Panc1 (cell line): ENCODE results near the gene RASL11B. TPM values are rescaled to one million over a fixed set of nuclear protein-coding genes. Genes with fewer than 3 reads are reported as not detected.

ENCODE experiments used
- ATAC-seq: fragments of 200-7000 bp; cut with Tn5 transposase; 2 replicates; pipeline ENCODE4 v1.9.1; 2020; ENCODE audit warnings: mild to moderate bottlenecking, moderate library complexity
- BruUV-seq: library from RNA; stranded (reverse); fragments of 400-500 nt; replicated peaks from 2 replicates; lab custom pipeline; 2021; lab: Mats Ljungman, UMichigan
- CTCF ChIA-PET: fragments of 300-600 bp; sonication (Branson Sonifier 250); formaldehyde crosslinking; loops from one replicate; lab custom pipeline; 2022; ENCODE audit warnings: antibody characterized with exemption; lab: Charles Lee
- POLR2A ChIA-PET: fragments of 300-600 bp; sonication (Branson Sonifier 250); formaldehyde crosslinking; loops from one replicate; lab custom pipeline; 2022; ENCODE audit warnings: antibody characterized with exemption; lab: Charles Lee
- DNase-seq: peaks from one replicate; pipeline ENCODE4 v3.0.0-alpha.2; 2010; ENCODE audit warnings: low read depth, low spot score
- H3K27ac ChIP-seq: 2 replicates; pipeline ENCODE4 v1.5.1; 2011; ENCODE audit warnings: mild to moderate bottlenecking, low read length, inconsistent platforms
- H3K27me3 ChIP-seq: fragments of 200-500 bp; sonication (Bioruptor generic); 2 replicates; pipeline ENCODE4 v1.6.0; 2014; ENCODE audit warnings: low read length, inconsistent platforms; ENCODE audit not compliant: control insufficient read depth, insufficient read depth
- H3K36me3 ChIP-seq: fragments of 200-500 bp; sonication (Bioruptor generic); 2 replicates; pipeline ENCODE4 v1.5.1; 2014; ENCODE audit warnings: inconsistent platforms, mild to moderate bottlenecking, low read length, moderate library complexity; ENCODE audit not compliant: control insufficient read depth, insufficient read depth
- H3K4me1 ChIP-seq: 2 replicates; pipeline ENCODE4 v1.5.1; 2011; ENCODE audit warnings: inconsistent platforms, mild to moderate bottlenecking, low read length, moderate library complexity; ENCODE audit not compliant: control insufficient read depth, insufficient read depth
- H3K4me3 ChIP-seq, 2 experiments: 2 replicates each; pipeline ENCODE4 v1.5.1; 2011 to 2012; ENCODE audit warnings: low read depth in 2 of 2, low read length in 2 of 2, mild to moderate bottlenecking in 2 of 2, inconsistent platforms in 1 of 2, moderate library complexity in 1 of 2
- H3K9me3 ChIP-seq: fragments of 200-500 bp; sonication (Bioruptor generic); 2 replicates; pipeline ENCODE4 v1.5.1; 2014; ENCODE audit warnings: low read depth, mild to moderate bottlenecking, inconsistent platforms, low read length, moderate library complexity; ENCODE audit not compliant: control insufficient read depth, insufficient read depth
- POLR2AphosphoS5 ChIP-seq: IDR thresholded peaks from 2 replicates; pipeline ENCODE4 v1.6.1; 2012; ENCODE audit warnings: mild to moderate bottlenecking, low read depth, low read length, moderate library complexity
- SIN3A ChIP-seq: IDR thresholded peaks from 2 replicates; pipeline ENCODE4 v1.6.1; 2012; ENCODE audit warnings: low read depth, mild to moderate bottlenecking, low read length, moderate library complexity, borderline replicate concordance; ENCODE audit not compliant: insufficient read depth
- TCF7L2 ChIP-seq: IDR thresholded peaks from 2 replicates; pipeline ENCODE4 v1.6.1; 2011; ENCODE audit warnings: mild to moderate bottlenecking, low read depth, low read length, inconsistent platforms
- in situ Hi-C: cut with HindIII; loops from 2 replicates; pipeline ENCODE4 v1.10.0; 2016; ENCODE audit warnings: low sequenced_read_pairs, low pct_unique_long_range_greater_than_20kb
- intact Hi-C: fragments of 100-400 bp; cut with micrococcal nuclease; formaldehyde crosslinking; loops from one replicate; pipeline ENCODE4 v1.10.0; 2022; ENCODE audit not compliant: unreplicated experiment
- total RNA-seq: library from RNA; stranded (reverse); gene quantifications from one replicate; pipeline ENCODE4 v1.2.1, GENCODE V29; 2021; ENCODE audit not compliant: unreplicated experiment
- TF ChIP-seq, protein P1 (sequence below): fragments of 450-650 bp; IDR thresholded peaks from 2 replicates; pipeline ENCODE4 v1.5.1; 2017; ENCODE audit warnings: mild to moderate bottlenecking
- TF ChIP-seq, protein P2 (sequence below), 2 experiments: IDR thresholded peaks; 2 replicates each; pipeline ENCODE4 v1.6.1; 2011 to 2012; ENCODE audit warnings: low read depth in 2 of 2, control low read depth in 1 of 2, low read length in 1 of 2, mild to moderate bottlenecking in 1 of 2, moderate library complexity in 1 of 2; ENCODE audit not compliant: insufficient read depth in 1 of 2

The RASL11B gene
- total RNA-seq, 1 experiment from 2014 or later: 0.21 TPM

DNA sequence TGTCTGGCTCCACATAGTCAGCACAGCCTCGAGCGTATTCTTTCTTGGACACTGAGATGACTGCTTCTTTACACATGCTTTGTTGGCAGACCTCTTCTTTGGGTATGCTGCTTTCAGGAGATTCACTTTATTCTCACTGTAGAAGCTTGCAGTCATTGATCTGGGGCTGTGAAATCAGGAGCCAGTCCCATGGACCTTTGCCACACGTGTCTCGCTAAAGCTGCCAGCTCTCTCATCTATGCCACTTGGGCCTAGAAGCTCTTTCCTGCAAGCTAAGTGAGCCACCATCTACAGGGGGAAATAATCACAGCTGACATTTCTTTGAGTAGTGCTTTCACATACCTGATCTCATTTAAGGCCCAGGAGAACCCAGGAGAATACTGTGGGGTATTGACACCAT, 5.0 kb downstream of the RASL11B start:
- ChIA-PET CTCF (no interaction called here), POLR2A (no interaction called here)
- Histone ChIP-seq H3K9me3 (no peaks in the 10 kb centered on the region), H3K27me3 (no peaks in the 10 kb centered on the region; the same call in none of the 2 replicates), H3K27ac (no peak overlapping the region), H3K4me3 (no peak overlapping the region), H3K36me3 (no peaks in the 10 kb centered on the region), H3K4me1 (peaks cover 4% of the 10 kb centered on the region)
- intact Hi-C loops (no loop called here), in situ Hi-C loops (no loop called here)
- BruUV-seq: no TSS peak
- DNase-seq (no peak), ATAC-seq (no peak)
- TF ChIP-seq POLR2AphosphoS5 (no peak), SIN3A (no peak), TCF7L2 (no peak)
- TF ChIP-seq, protein P1, sequence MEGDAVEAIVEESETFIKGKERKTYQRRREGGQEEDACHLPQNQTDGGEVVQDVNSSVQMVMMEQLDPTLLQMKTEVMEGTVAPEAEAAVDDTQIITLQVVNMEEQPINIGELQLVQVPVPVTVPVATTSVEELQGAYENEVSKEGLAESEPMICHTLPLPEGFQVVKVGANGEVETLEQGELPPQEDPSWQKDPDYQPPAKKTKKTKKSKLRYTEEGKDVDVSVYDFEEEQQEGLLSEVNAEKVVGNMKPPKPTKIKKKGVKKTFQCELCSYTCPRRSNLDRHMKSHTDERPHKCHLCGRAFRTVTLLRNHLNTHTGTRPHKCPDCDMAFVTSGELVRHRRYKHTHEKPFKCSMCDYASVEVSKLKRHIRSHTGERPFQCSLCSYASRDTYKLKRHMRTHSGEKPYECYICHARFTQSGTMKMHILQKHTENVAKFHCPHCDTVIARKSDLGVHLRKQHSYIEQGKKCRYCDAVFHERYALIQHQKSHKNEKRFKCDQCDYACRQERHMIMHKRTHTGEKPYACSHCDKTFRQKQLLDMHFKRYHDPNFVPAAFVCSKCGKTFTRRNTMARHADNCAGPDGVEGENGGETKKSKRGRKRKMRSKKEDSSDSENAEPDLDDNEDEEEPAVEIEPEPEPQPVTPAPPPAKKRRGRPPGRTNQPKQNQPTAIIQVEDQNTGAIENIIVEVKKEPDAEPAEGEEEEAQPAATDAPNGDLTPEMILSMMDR: no peak
- TF ChIP-seq, protein P2, sequence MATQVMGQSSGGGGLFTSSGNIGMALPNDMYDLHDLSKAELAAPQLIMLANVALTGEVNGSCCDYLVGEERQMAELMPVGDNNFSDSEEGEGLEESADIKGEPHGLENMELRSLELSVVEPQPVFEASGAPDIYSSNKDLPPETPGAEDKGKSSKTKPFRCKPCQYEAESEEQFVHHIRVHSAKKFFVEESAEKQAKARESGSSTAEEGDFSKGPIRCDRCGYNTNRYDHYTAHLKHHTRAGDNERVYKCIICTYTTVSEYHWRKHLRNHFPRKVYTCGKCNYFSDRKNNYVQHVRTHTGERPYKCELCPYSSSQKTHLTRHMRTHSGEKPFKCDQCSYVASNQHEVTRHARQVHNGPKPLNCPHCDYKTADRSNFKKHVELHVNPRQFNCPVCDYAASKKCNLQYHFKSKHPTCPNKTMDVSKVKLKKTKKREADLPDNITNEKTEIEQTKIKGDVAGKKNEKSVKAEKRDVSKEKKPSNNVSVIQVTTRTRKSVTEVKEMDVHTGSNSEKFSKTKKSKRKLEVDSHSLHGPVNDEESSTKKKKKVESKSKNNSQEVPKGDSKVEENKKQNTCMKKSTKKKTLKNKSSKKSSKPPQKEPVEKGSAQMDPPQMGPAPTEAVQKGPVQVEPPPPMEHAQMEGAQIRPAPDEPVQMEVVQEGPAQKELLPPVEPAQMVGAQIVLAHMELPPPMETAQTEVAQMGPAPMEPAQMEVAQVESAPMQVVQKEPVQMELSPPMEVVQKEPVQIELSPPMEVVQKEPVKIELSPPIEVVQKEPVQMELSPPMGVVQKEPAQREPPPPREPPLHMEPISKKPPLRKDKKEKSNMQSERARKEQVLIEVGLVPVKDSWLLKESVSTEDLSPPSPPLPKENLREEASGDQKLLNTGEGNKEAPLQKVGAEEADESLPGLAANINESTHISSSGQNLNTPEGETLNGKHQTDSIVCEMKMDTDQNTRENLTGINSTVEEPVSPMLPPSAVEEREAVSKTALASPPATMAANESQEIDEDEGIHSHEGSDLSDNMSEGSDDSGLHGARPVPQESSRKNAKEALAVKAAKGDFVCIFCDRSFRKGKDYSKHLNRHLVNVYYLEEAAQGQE (IDR thresholded peaks at IDR 0.05; ENCODE audit: insufficient read depth in 1 of 2, low read depth in 2 of 2, low read length in 1 of 2): no peak

DNA sequence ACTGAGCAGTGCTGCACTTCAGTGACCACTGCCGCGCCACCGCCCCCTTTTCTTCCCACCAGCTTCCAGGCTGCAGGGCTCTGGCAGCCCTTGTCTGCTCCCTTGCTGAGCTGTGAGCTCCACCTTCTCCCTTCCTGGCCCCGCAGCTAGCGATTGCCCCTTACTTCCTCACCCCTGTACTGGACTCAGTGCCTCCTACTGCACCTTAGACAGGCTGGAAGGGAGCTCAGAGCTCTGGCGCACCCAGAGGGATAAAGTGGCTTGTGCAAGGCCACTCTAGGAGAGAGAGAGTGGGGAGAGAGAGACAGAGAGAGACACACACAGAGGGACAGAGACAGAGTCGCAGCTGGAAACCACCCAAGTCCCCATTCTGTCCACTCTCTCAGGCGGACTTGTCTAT, 6.0 kb downstream of the RASL11B start:
- no peaks in the 10 kb centered on the region for H3K4me1 ChIP-seq
- intact Hi-C loops (no loop called here), in situ Hi-C loops (no loop called here)
- no peaks in the 10 kb centered on the region for H3K9me3 ChIP-seq
- no peaks in the 10 kb centered on the region; the same call in 1 of the 2 replicates for H3K27me3 ChIP-seq
- ChIA-PET POLR2A (no interaction called here), CTCF (no interaction called here)
- TF ChIP-seq, protein P1: no peak
- TF ChIP-seq TCF7L2 (no peak), SIN3A (no peak), POLR2AphosphoS5 (no peak)
- TF ChIP-seq, protein P2 (IDR thresholded peaks at IDR 0.05; ENCODE audit: insufficient read depth in 1 of 2, low read depth in 2 of 2, low read length in 1 of 2): no peak
- H3K4me3 ChIP-seq: no peak overlapping the region
- DNase-seq: no peak
- no peaks in the 10 kb centered on the region for H3K36me3 ChIP-seq
- no peak overlapping the region for H3K27ac ChIP-seq
- no TSS peak for BruUV-seq
- ATAC-seq: no peak
